H1 (cell line): ENCODE results near the gene SYT14. TPM values are rescaled to one million over a fixed set of nuclear protein-coding genes. Genes with fewer than 3 reads are reported as not detected.

Experiments used
- CTCF ChIA-PET: fragments of 300-600 bp; sonication (Branson Sonifier 250); formaldehyde crosslinking; loops from one replicate; lab custom pipeline; 2021; ENCODE audit not compliant: partially characterized antibody; lab: Charles Lee
- POLR2A ChIA-PET: fragments of 300-600 bp; sonication (Branson Sonifier 250); formaldehyde crosslinking; loops from one replicate; lab custom pipeline; 2021; ENCODE audit warnings: inconsistent platforms; ENCODE audit not compliant: partially characterized antibody; lab: Charles Lee
- DNase-seq, 2 experiments: peaks; one replicate each; pipeline versions ENCODE4 v3.0.0 to v3.0.0-alpha.2; 2010 to 2022; ENCODE audit warnings: low spot score in 2 of 2, low read depth in 1 of 2, mixed read lengths in 1 of 2
- FAIRE-seq: peaks from 2 replicates; lab custom pipeline; 2011; peaks lifted over from hg19 to GRCh38; lab: Jason Lieb, UNC
- H2AFZ ChIP-seq: 2 replicates; pipeline ENCODE4 v1.8.1; 2012; ENCODE audit warnings: low read length, inconsistent platforms
- H2AK5ac ChIP-seq: 2 replicates; pipeline ENCODE4 v1.6.1; 2013; ENCODE audit warnings: low read depth, low read length
- H2BK120ac ChIP-seq: replicated peaks from 2 replicates; pipeline ENCODE3; 2013; ENCODE audit warnings: low read depth, low read length, inconsistent platforms
- H2BK12ac ChIP-seq: 2 replicates; pipeline ENCODE4 v1.6.1; 2013; ENCODE audit warnings: low read depth, low read length
- H2BK15ac ChIP-seq: 2 replicates; pipeline ENCODE4 v1.6.1; 2013; ENCODE audit warnings: low read length
- H2BK20ac ChIP-seq: 2 replicates; pipeline ENCODE4 v1.6.1; 2013; ENCODE audit warnings: low read length
- H2BK5ac ChIP-seq: 2 replicates; pipeline ENCODE4 v1.6.1; 2013; ENCODE audit warnings: low read depth, low read length
- H3K14ac ChIP-seq: 2 replicates; pipeline ENCODE4 v1.6.1; 2013; ENCODE audit warnings: inconsistent platforms; ENCODE audit not compliant: insufficient read length
- H3K18ac ChIP-seq: 2 replicates; pipeline ENCODE4 v1.6.1; 2013; ENCODE audit warnings: low read length; ENCODE audit errors: extremely low read depth
- H3K23ac ChIP-seq: 2 replicates; pipeline ENCODE4 v1.6.1; 2013; ENCODE audit warnings: inconsistent platforms; ENCODE audit not compliant: insufficient read length
- H3K23me2 ChIP-seq: 2 replicates; pipeline ENCODE4 v1.6.1; 2013; ENCODE audit warnings: low read depth, low read length
- H3K27ac ChIP-seq: 2 replicates; pipeline ENCODE4 v1.6.1; 2011; ENCODE audit warnings: low read depth, low read length, inconsistent platforms
- H3K27me3 ChIP-seq, 4 experiments: replicated peaks in 1 of 4; 1 replicate in 1 of 4; 2 replicates in 3 of 4; pipeline versions ENCODE4 v1.6.1 to v1.8.1; 2011 to 2013; ENCODE audit warnings: low read length in 3 of 4, mild to moderate bottlenecking in 3 of 4, inconsistent platforms in 2 of 4, mixed read lengths in 2 of 4, moderate library complexity in 1 of 4; ENCODE audit not compliant: control insufficient read depth in 3 of 4, insufficient read depth in 3 of 4; ENCODE audit errors: extremely low read depth in 1 of 4
- H3K36me3 ChIP-seq, 4 experiments: 2 replicates each; pipeline versions ENCODE4 v1.6.1 to v1.8.1; 2011 to 2013; ENCODE audit warnings: mild to moderate bottlenecking in 4 of 4, low read length in 3 of 4, moderate library complexity in 2 of 4, control low read depth in 1 of 4, inconsistent platforms in 1 of 4; ENCODE audit not compliant: insufficient read depth in 4 of 4, control insufficient read depth in 2 of 4
- H3K4ac ChIP-seq: replicated peaks from 2 replicates; pipeline ENCODE3; 2013; ENCODE audit warnings: low read length, low read depth, mixed read lengths, inconsistent platforms; ENCODE audit not compliant: insufficient read length
- H3K4me1 ChIP-seq, 4 experiments: replicated peaks in 1 of 4; 1 replicate in 1 of 4; 2 replicates in 3 of 4; pipeline versions ENCODE4 v1.6.1 to v1.8.1; 2011 to 2013; ENCODE audit warnings: low read length in 3 of 4, inconsistent platforms in 2 of 4, mixed read lengths in 1 of 4; ENCODE audit not compliant: insufficient read depth in 4 of 4, control insufficient read depth in 3 of 4
- H3K4me2 ChIP-seq, 2 experiments: 2 replicates each; pipeline versions ENCODE4 v1.6.1 to v1.8.1; 2011 to 2013; ENCODE audit warnings: low read depth in 2 of 2, low read length in 2 of 2, control low read depth in 1 of 2, inconsistent platforms in 1 of 2, mild to moderate bottlenecking in 1 of 2; ENCODE audit not compliant: insufficient read depth in 1 of 2
- H3K4me3 ChIP-seq, 4 experiments: fragments of 200-600, 300-600 bp in 1 of 4; sonication (generic), shearing (Covaris generic), sonication (Bioruptor Twin) in 1 of 4; 2 replicates each; pipeline versions ENCODE4 v1.5.1 to v1.8.1; 2011 to 2016; ENCODE audit warnings: low read length in 4 of 4, low read depth in 3 of 4, control low read depth in 2 of 4, inconsistent platforms in 2 of 4, mild to moderate bottlenecking in 2 of 4, mixed read lengths in 1 of 4, moderate library complexity in 1 of 4; ENCODE audit not compliant: insufficient read depth in 2 of 4; ENCODE audit errors: extremely low read depth in 1 of 4
- H3K56ac ChIP-seq: replicated peaks from 2 replicates; pipeline ENCODE3; 2013; ENCODE audit warnings: low read depth, mild to moderate bottlenecking, mixed read lengths, low read length, inconsistent platforms; ENCODE audit not compliant: insufficient read length
- H3K79me1 ChIP-seq: 2 replicates; pipeline ENCODE4 v1.6.1; 2013; ENCODE audit warnings: low read depth, low read length, control low read depth
- H3K79me2 ChIP-seq, 2 experiments: 2 replicates each; pipeline versions ENCODE4 v1.6.1 to v1.8.1; 2012 to 2013; ENCODE audit warnings: low read length in 2 of 2, mild to moderate bottlenecking in 2 of 2, inconsistent platforms in 1 of 2; ENCODE audit not compliant: insufficient read depth in 2 of 2, control insufficient read depth in 1 of 2
- H3K9ac ChIP-seq, 4 experiments: replicated peaks in 1 of 4; 1 replicate in 1 of 4; 2 replicates in 3 of 4; pipeline versions ENCODE4 v1.6.1 to v1.8.1; 2011 to 2013; ENCODE audit warnings: low read depth in 3 of 4, low read length in 3 of 4, control low read depth in 2 of 4, mild to moderate bottlenecking in 2 of 4, moderate library complexity in 2 of 4, inconsistent platforms in 1 of 4; ENCODE audit errors: extremely low read depth in 1 of 4
- H3K9me3 ChIP-seq, 2 experiments: 2 replicates each; pipeline versions ENCODE4 v1.6.1 to v1.8.1; 2012 to 2013; ENCODE audit warnings: mild to moderate bottlenecking in 2 of 2, moderate library complexity in 2 of 2, control low read depth in 1 of 2, inconsistent platforms in 1 of 2, low read depth in 1 of 2, low read length in 1 of 2, mixed read lengths in 1 of 2; ENCODE audit not compliant: insufficient read depth in 2 of 2
- H4K20me1 ChIP-seq, 2 experiments: replicated peaks in 1 of 2; 2 replicates each; pipeline versions ENCODE3 to v1.8.1; 2011 to 2013; ENCODE audit warnings: inconsistent platforms in 2 of 2, low read length in 2 of 2, mild to moderate bottlenecking in 1 of 2; ENCODE audit not compliant: insufficient read depth in 2 of 2, control insufficient read depth in 1 of 2
- H4K5ac ChIP-seq: 2 replicates; pipeline ENCODE4 v1.6.1; 2013; ENCODE audit warnings: low read length, low read depth, mixed read lengths, inconsistent platforms; ENCODE audit not compliant: insufficient read length
- H4K8ac ChIP-seq: 2 replicates; pipeline ENCODE4 v1.8.0; 2013; ENCODE audit warnings: mild to moderate bottlenecking, moderate library complexity, low read length, inconsistent platforms; ENCODE audit not compliant: insufficient read depth; ENCODE audit errors: extremely low read depth
- H4K91ac ChIP-seq: replicated peaks from 2 replicates; pipeline ENCODE3; 2013; ENCODE audit warnings: low read length, mixed read lengths, inconsistent platforms; ENCODE audit not compliant: insufficient read length
- ASH2L ChIP-seq: fragments of 200-600, 300-600 bp; sonication (generic); IDR thresholded peaks from one replicate; pipeline ENCODE4 v1.7.1; 2017; ENCODE audit warnings: low read length
- CHD1 ChIP-seq: IDR thresholded peaks from 2 replicates; pipeline ENCODE4 v1.6.1; 2012; ENCODE audit warnings: low read depth, low read length, improper control_type of control experiment
- RAD21 ChIP-seq, 2 experiments: IDR thresholded peaks in 1 of 2; conservative IDR thresholded peaks in 1 of 2; 2 replicates each; pipeline ENCODE4 v1.6.1; 2011; ENCODE audit warnings: low read depth in 2 of 2, low read length in 2 of 2, improper control_type of control experiment in 1 of 2, inconsistent platforms in 1 of 2, mild to moderate bottlenecking in 1 of 2, moderate library complexity in 1 of 2
- SIN3A ChIP-seq, 2 experiments: IDR thresholded peaks in 1 of 2; conservative IDR thresholded peaks in 1 of 2; 2 replicates each; pipeline ENCODE4 v1.6.1; 2011 to 2012; ENCODE audit warnings: low read length in 2 of 2, improper control_type of control experiment in 1 of 2, low read depth in 1 of 2, mild to moderate bottlenecking in 1 of 2
- TAF7 ChIP-seq: optimal IDR thresholded peaks from 2 replicates; pipeline ENCODE3; 2011; ENCODE audit warnings: low read depth, mild to moderate bottlenecking, inconsistent platforms, low read length, moderate library complexity, borderline replicate concordance
- USF2 ChIP-seq: IDR thresholded peaks from 2 replicates; pipeline ENCODE4 v1.6.1; 2011; ENCODE audit warnings: low read length, improper control_type of control experiment
- WGBS, 2 experiments: shearing (Covaris generic) in 1 of 2; methylation state at CpG; one replicate each; pipeline versions ENCODE4 v1.1.6 to v1.1.7; 2013 to 2015; ENCODE audit warnings: low lambda C conversion rate in 2 of 2, mixed read lengths in 2 of 2, inconsistent platforms in 1 of 2, low coverage in 1 of 2, missing lambda C conversion rate in 1 of 2; ENCODE audit not compliant: insufficient replicate concordance in 2 of 2, insufficient coverage in 1 of 2, insufficient read length in 1 of 2; ENCODE audit errors: extremely low coverage in 1 of 2, missing lambda C conversion rate in 1 of 2; 5-methylcytosine and 5-hydroxymethylcytosine counted together
- polyA plus RNA-seq, 7 experiments: library from polyadenylated mRNA; depleted of rRNA in 3 of 7; stranded (reverse) in 5 of 7; unstranded in 2 of 7; fragments of >200 nt in 5 of 7; fragments of 200-250 nt in 2 of 7; gene quantifications; 1 replicate in 5 of 7; 2 replicates in 1 of 7; 4 replicates in 1 of 7; pipeline versions ENCODE4 v1.2.1 to v1.2.3, GENCODE V29; 2011 to 2013; ENCODE audit warnings: missing spikeins in 2 of 7, mixed read lengths in 2 of 7
- total RNA-seq: library from RNA; stranded (reverse); fragmentation: NEBNext Ultra II Directional; extraction: Animal tissue kit (Norgen Biotek cat#: 25700); gene quantifications from 2 replicates; pipeline ENCODE4 v1.2.1, GENCODE V29; 2021
- TF ChIP-seq, protein P1 (sequence below): IDR thresholded peaks from 2 replicates; pipeline ENCODE4 v1.6.1; 2012; ENCODE audit warnings: low read length, inconsistent platforms

SYT14 gene
- total and polyA plus RNA-seq, 2 of the 8 experiments (the other 6 are each of a cell fraction or from before 2014, with no cell fraction given) = 2.3 to 18.4 TPM

- Histone ChIP-seq H3K9me3 (no peaks in the 10 kb centered on the region), H3K18ac (no peak overlapping the region), H3K4me2 (no peak overlapping the region), H3K27me3 (no peaks in the 10 kb centered on the region), H3K23me2 (no peaks in the 10 kb centered on the region), H2BK120ac (no peak overlapping the region), H3K23ac (no peak overlapping the region), H2AFZ (no peak overlapping the region), H4K5ac (no peak overlapping the region), H2BK5ac (no peak overlapping the region), H3K27ac (no peak overlapping the region), H3K79me2 (peaks cover 0 to 35% of the 10 kb centered on the region in 2 experiments; a peak in 2 of 4 replicates), H3K9ac (no peak overlapping the region), H2BK20ac (no peak overlapping the region), H3K56ac (no peak overlapping the region), H3K14ac (no peak overlapping the region), H4K20me1 (peaks cover 0 to 3% of the 10 kb centered on the region in 2 experiments), H2BK15ac (no peak overlapping the region), H3K79me1 (no peaks in the 10 kb centered on the region), H4K8ac (no peak overlapping the region), H2BK12ac (no peak overlapping the region), H3K4me3 (no peak overlapping the region), H2AK5ac (no peak overlapping the region), H3K36me3 (peaks cover 0 to 3% (median 1%) of the 10 kb centered on the region in 4 experiments; a peak in 2 of 8 replicates), H3K4me1 (peaks cover 0 to 3% (median 0%) of the 10 kb centered on the region in 4 experiments; a peak in 1 of 7 replicates), H4K91ac (no peak overlapping the region), H3K4ac (no peak overlapping the region)
- ChIA-PET CTCF (interaction anchor here (0.6 kb wide), 1 partner anchor 65 kb away, joined by 3 read pairs; no protein-coding TSS in a partner anchor), POLR2A (no interaction called here)
- DNase-seq (no peak), FAIRE-seq (no peak)
- 90% methylated on average over 3 of the region's 3 CpGs; no CpG with 5 or more reads in 1 of the 2 experiments for WGBS, 2 experiments
- TF ChIP-seq CHD1 (no peak), RAD21 (IDR thresholded peaks at IDR 0.05 in 1 of 2, conservative IDR thresholded peaks at IDR 0.05 in 1 of 2; ENCODE audit: low read depth in 2 of 2, low read length in 2 of 2) (no peak), ASH2L (no peak), USF2 (no peak), SIN3A (conservative IDR thresholded peaks at IDR 0.05 in 1 of 2, IDR thresholded peaks at IDR 0.05 in 1 of 2; ENCODE audit: low read depth in 1 of 2, low read length in 2 of 2) (no peak), TAF7 (no peak)
- TF ChIP-seq, protein P1, sequence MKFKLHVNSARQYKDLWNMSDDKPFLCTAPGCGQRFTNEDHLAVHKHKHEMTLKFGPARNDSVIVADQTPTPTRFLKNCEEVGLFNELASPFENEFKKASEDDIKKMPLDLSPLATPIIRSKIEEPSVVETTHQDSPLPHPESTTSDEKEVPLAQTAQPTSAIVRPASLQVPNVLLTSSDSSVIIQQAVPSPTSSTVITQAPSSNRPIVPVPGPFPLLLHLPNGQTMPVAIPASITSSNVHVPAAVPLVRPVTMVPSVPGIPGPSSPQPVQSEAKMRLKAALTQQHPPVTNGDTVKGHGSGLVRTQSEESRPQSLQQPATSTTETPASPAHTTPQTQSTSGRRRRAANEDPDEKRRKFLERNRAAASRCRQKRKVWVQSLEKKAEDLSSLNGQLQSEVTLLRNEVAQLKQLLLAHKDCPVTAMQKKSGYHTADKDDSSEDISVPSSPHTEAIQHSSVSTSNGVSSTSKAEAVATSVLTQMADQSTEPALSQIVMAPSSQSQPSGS = no peak
Observed at GRCh38 chr1:209948155-209948554, 10.1 kb downstream of the SYT14 start.
